Endothelial cell of umbilical vein (primary cell): ENCODE results near the gene FOSL2. TPM values are rescaled to one million over a fixed set of nuclear protein-coding genes. Genes with fewer than 3 reads are reported as not detected.

Experiments
- BruUV-seq: library from RNA; stranded (reverse); fragments of 400-500 nt; replicated peaks from 2 replicates; lab custom pipeline; 2021; lab: Mats Ljungman, UMichigan
- CTCF ChIA-PET: fragments of 300-600, 350-600 bp; sonication (Branson Sonifier 250); formaldehyde crosslinking; loops from one replicate; lab custom pipeline; 2021; ENCODE audit warnings: antibody characterized with exemption, inconsistent platforms; lab: Charles Lee
- POLR2A ChIA-PET: fragments of 300-600, 350-600 bp; sonication (Branson Sonifier 250); formaldehyde crosslinking; loops from one replicate; lab custom pipeline; 2021; ENCODE audit warnings: antibody characterized with exemption, inconsistent platforms; lab: Charles Lee
- DNase-seq: peaks from one replicate; pipeline ENCODE4 v3.0.0-alpha.2; 2011; ENCODE audit warnings: low read depth, low spot score
- FAIRE-seq: peaks from 2 replicates; lab custom pipeline; 2011; peaks lifted over from hg19 to GRCh38; lab: Jason Lieb, UNC
- H2AFZ ChIP-seq: 2 replicates; pipeline ENCODE4 v1.6.0; 2012; ENCODE audit warnings: low read depth, low read length, control low read depth, inconsistent platforms
- H3K27ac ChIP-seq: 2 replicates; pipeline ENCODE4 v1.5.1; 2011; ENCODE audit warnings: low read depth, mild to moderate bottlenecking, control low read depth, low read length, moderate library complexity; ENCODE audit not compliant: insufficient read depth
- H3K27me3 ChIP-seq, 2 experiments: 2 replicates each; pipeline versions ENCODE4 v1.6.0 to v1.6.1; 2011; ENCODE audit warnings: low read length in 2 of 2, mixed read lengths in 1 of 2; ENCODE audit not compliant: control insufficient read depth in 2 of 2, insufficient read depth in 2 of 2
- H3K36me3 ChIP-seq, 2 experiments: 2 replicates in 1 of 2; 3 replicates in 1 of 2; pipeline ENCODE4 v1.5.1; 2011; ENCODE audit warnings: low read length in 2 of 2, mild to moderate bottlenecking in 1 of 2, moderate library complexity in 1 of 2; ENCODE audit not compliant: control insufficient read depth in 2 of 2, insufficient read depth in 2 of 2; ENCODE audit errors: extremely low read depth in 1 of 2
- H3K4me1 ChIP-seq: 3 replicates; pipeline ENCODE4 v1.5.1; 2011; ENCODE audit warnings: mild to moderate bottlenecking, low read length; ENCODE audit not compliant: control insufficient read depth, insufficient read depth; ENCODE audit errors: extremely low read depth
- H3K4me2 ChIP-seq: 2 replicates; pipeline ENCODE4 v1.6.1; 2011; ENCODE audit warnings: low read length, control low read depth, mixed read lengths; ENCODE audit not compliant: insufficient read depth
- H3K4me3 ChIP-seq, 3 experiments: fragments of 200-600 bp in 1 of 3; sonication (generic), shearing (Covaris generic) in 1 of 3; replicated peaks in 1 of 3; 2 replicates each; pipeline ENCODE4 v1.5.1; 2011 to 2016; ENCODE audit warnings: control low read depth in 3 of 3, low read length in 3 of 3, mild to moderate bottlenecking in 2 of 3, inconsistent platforms in 1 of 3, low read depth in 1 of 3, moderate library complexity in 1 of 3; ENCODE audit not compliant: insufficient read depth in 1 of 3
- H3K79me2 ChIP-seq: 2 replicates; pipeline ENCODE4 v1.6.0; 2012; ENCODE audit warnings: low read length, inconsistent platforms; ENCODE audit not compliant: control insufficient read depth, insufficient read depth
- H3K9ac ChIP-seq: replicated peaks from 2 replicates; pipeline ENCODE3; 2011; ENCODE audit warnings: low read length, control low read depth; ENCODE audit not compliant: insufficient read depth; ENCODE audit errors: extremely low read depth
- H3K9me1 ChIP-seq: replicated peaks from 3 replicates; pipeline ENCODE4 v1.6.0; 2011; ENCODE audit warnings: mild to moderate bottlenecking, low read length; ENCODE audit not compliant: control insufficient read depth, insufficient read depth; ENCODE audit errors: extremely low read depth
- H3K9me3 ChIP-seq: replicated peaks from 2 replicates; pipeline ENCODE4 v1.5.1; 2012; ENCODE audit warnings: low read length, inconsistent platforms; ENCODE audit not compliant: control insufficient read depth, insufficient read depth
- H4K20me1 ChIP-seq: replicated peaks from 2 replicates; pipeline ENCODE3; 2011; ENCODE audit warnings: mild to moderate bottlenecking, low read length; ENCODE audit not compliant: control insufficient read depth, insufficient read depth; ENCODE audit errors: extremely low read depth
- FOS ChIP-seq: IDR thresholded peaks from 2 replicates; pipeline ENCODE4 v1.6.1; 2011; ENCODE audit warnings: mild to moderate bottlenecking, low read length, moderate library complexity, borderline replicate concordance; ENCODE audit not compliant: insufficient read depth
- GATA2 ChIP-seq: IDR thresholded peaks from 2 replicates; pipeline ENCODE4 v1.7.0; 2011; ENCODE audit warnings: low read depth, mild to moderate bottlenecking, moderate library complexity, mixed read lengths, low read length; ENCODE audit not compliant: insufficient read length, insufficient read depth
- POLR2A ChIP-seq: IDR thresholded peaks from 2 replicates; pipeline ENCODE4 v1.6.1; 2012; ENCODE audit warnings: low read depth, mild to moderate bottlenecking, control low read depth, low read length
- dilution Hi-C: fragments of 300-500 bp; cut with MboI; formaldehyde crosslinking; loops from one replicate; pipeline ENCODE4 v1.15.0; 2019; ENCODE audit warnings: low sequenced_read_pairs; ENCODE audit not compliant: extremely low pct_ligation_motif_present
- intact Hi-C: fragments of 100-400 bp; cut with micrococcal nuclease; formaldehyde crosslinking; loops from one replicate; pipeline ENCODE4 v1.10.0; 2022
- polyA plus RNA-seq, 4 experiments: library from polyadenylated mRNA; depleted of rRNA in 3 of 4; stranded (reverse) in 3 of 4; unstranded in 1 of 4; fragments of >200 nt; gene quantifications; 2 replicates each; pipeline versions ENCODE4 v1.2.1 to v1.2.3, GENCODE V29; 2011 to 2012; ENCODE audit warnings: missing spikeins in 1 of 4
- total RNA-seq: library from RNA; stranded (reverse); gene quantifications from 2 replicates; pipeline ENCODE4 v1.2.3, GENCODE V29; 2021
- TF ChIP-seq, protein P1 (sequence below): IDR thresholded peaks from 2 replicates; pipeline ENCODE4 v1.6.1; 2011; ENCODE audit not compliant: insufficient read depth, insufficient read length
- TF ChIP-seq, protein P2 (sequence below), 2 donors: IDR thresholded peaks; 1 replicate in 1 of 2; 2 replicates in 1 of 2; pipeline ENCODE4 v1.5.1; 2011; ENCODE audit warnings: low read length in 2 of 2, mild to moderate bottlenecking in 2 of 2, moderate library complexity in 2 of 2, control low read depth in 1 of 2, inconsistent platforms in 1 of 2, low read depth in 1 of 2; ENCODE audit not compliant: insufficient read depth in 1 of 2; ENCODE audit errors: extremely low read depth in 1 of 2

The FOSL2 gene
- total and polyA plus RNA-seq, 2 donors (not counting 3 experiments of a cell fraction or from before 2014, with no cell fraction given), result 43.9 to 85.3 TPM

DNA sequence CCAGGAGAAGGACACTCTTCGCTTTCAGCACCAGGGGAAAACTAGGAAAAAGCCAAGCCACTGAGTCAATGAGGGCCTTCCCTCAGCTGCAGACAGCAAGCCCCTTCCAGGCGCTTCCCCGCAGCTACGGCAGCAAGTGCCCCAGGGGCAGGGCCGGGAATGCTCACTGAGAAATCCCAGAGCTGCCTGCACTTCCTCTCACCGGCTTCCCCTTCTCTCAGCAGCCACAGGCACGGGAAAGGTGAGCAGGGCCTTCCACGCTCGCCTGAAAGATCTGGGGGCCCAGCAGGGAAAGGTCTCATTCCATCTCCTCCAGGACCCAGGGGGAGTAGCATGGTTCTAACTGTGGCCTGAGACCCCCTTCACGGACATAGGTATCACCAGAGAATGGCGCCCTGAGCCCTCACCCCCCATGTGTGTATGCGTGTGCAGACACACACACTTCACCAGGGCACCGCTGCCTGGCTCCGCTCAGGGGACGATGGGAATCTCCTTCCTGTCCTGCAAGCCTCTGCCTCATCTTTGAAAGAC, 29.6 kb upstream of the FOSL2 start:
- Histone ChIP-seq H3K27me3 (no peaks in the 10 kb centered on the region), H3K9me1 (no peaks in the 10 kb centered on the region), H4K20me1 (no peaks in the 10 kb centered on the region), H3K36me3 (no peaks in the 10 kb centered on the region), H3K4me3 (no peak overlapping the region), H3K9me3 (no peaks in the 10 kb centered on the region), H3K4me2 (no peak overlapping the region), H2AFZ (no peak overlapping the region), H3K27ac (no peak overlapping the region), H3K9ac (no peak overlapping the region), H3K79me2 (no peaks in the 10 kb centered on the region), H3K4me1 (peaks cover 36% of the 10 kb centered on the region)
- ChIA-PET POLR2A (interaction anchor here (0.6 kb wide), 1 partner anchor 28 kb away, joined by 4 read pairs; no protein-coding TSS in a partner anchor), CTCF (interaction anchor here (1.3 kb wide), 1 partner anchor 19 kb away, joined by 3 read pairs; no protein-coding TSS in a partner anchor)
- dilution Hi-C loops, result no loop called here
- TF ChIP-seq, protein P1, sequence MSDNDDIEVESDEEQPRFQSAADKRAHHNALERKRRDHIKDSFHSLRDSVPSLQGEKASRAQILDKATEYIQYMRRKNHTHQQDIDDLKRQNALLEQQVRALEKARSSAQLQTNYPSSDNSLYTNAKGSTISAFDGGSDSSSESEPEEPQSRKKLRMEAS, result no peak
- TF ChIP-seq GATA2 (no peak), POLR2A (no peak), FOS (no peak)
- TF ChIP-seq, protein P2, sequence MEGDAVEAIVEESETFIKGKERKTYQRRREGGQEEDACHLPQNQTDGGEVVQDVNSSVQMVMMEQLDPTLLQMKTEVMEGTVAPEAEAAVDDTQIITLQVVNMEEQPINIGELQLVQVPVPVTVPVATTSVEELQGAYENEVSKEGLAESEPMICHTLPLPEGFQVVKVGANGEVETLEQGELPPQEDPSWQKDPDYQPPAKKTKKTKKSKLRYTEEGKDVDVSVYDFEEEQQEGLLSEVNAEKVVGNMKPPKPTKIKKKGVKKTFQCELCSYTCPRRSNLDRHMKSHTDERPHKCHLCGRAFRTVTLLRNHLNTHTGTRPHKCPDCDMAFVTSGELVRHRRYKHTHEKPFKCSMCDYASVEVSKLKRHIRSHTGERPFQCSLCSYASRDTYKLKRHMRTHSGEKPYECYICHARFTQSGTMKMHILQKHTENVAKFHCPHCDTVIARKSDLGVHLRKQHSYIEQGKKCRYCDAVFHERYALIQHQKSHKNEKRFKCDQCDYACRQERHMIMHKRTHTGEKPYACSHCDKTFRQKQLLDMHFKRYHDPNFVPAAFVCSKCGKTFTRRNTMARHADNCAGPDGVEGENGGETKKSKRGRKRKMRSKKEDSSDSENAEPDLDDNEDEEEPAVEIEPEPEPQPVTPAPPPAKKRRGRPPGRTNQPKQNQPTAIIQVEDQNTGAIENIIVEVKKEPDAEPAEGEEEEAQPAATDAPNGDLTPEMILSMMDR (IDR thresholded peaks at IDR 0.05; ENCODE audit: extremely low read depth in 1 of 2, insufficient read depth in 1 of 2, low read depth in 1 of 2, low read length in 2 of 2), result no peak
- intact Hi-C loops, result no loop called here
- no peak for FAIRE-seq
- DNase-seq, result no peak
- no TSS peak for BruUV-seq
